Measurements from ENCODE around the gene FARS2.

Gene FARS2

DNA sequence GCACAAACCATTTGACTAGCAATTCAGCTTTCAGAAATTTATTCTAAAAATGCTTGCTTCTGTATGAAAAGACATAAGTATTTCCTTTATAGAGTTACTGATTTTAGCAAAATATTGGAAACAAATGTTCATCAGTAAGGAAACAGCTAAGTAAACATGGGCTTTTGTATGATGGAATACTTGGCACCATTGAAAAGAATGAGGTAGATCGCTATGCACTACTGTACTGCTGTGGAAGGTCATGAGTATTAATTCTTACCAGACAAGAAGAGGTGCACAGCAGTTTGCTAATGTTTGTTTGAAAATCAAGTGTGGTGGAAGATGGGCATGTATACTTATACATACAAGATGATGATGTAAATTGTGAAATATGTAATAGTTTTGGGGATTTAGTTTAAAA lies 73.0 kb downstream of the FARS2 start:
- TF ChIP-seq NFRKB (IDR thresholded peaks at IDR 0.05) (no peak), CTBP1 (IDR thresholded peaks at IDR 0.05; ENCODE audit: borderline replicate concordance) (no peak), SP1 (IDR thresholded peaks at IDR 0.05) (no peak), ELF4 (IDR thresholded peaks at IDR 0.05) (no peak), TARDBP (IDR thresholded peaks at IDR 0.05) (no peak), FOXM1 (IDR thresholded peaks at IDR 0.05; ENCODE audit: borderline replicate concordance) (no peak), ARNT (IDR thresholded peaks at IDR 0.05) (no peak), BHLHE40 (IDR thresholded peaks at IDR 0.05; ENCODE audit: borderline replicate concordance) (no peak), ZNF384 (IDR thresholded peaks at IDR 0.05) (no peak), LEF1 (IDR thresholded peaks at IDR 0.05; ENCODE audit: borderline replicate concordance) (no peak), L3MBTL2 (conservative IDR thresholded peaks at IDR 0.05) (no peak)
- TF ChIP-seq, protein P1, sequence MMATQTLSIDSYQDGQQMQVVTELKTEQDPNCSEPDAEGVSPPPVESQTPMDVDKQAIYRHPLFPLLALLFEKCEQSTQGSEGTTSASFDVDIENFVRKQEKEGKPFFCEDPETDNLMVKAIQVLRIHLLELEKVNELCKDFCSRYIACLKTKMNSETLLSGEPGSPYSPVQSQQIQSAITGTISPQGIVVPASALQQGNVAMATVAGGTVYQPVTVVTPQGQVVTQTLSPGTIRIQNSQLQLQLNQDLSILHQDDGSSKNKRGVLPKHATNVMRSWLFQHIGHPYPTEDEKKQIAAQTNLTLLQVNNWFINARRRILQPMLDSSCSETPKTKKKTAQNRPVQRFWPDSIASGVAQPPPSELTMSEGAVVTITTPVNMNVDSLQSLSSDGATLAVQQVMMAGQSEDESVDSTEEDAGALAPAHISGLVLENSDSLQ (IDR thresholded peaks at IDR 0.05) = no peak
- POLR2A ChIA-PET = no interaction called here
- CTCF ChIA-PET = no interaction called here
- no peak for DNase-seq (ENCODE audit: extremely low spot score)

DNA sequence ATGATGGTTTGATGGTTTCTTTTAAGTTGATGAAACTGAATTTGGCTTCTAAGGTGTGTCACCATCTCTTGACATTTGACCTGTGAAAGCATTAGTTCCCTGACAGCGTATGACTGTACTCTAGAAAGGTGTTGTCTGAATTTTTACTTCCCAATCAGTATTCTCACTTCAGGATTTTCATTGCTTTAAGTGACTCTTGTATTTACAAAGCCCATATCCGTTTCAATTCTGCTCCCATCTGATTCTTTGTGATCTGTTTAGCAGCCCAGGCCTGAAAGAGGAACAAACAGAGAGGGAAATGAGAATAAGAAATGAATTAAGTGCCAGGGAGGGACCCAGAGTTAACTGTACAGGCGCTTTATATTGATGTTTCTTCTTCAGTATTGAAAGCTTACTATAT lies 73.7 kb downstream of the FARS2 start:
- CTCF ChIA-PET = no interaction called here

DNA sequence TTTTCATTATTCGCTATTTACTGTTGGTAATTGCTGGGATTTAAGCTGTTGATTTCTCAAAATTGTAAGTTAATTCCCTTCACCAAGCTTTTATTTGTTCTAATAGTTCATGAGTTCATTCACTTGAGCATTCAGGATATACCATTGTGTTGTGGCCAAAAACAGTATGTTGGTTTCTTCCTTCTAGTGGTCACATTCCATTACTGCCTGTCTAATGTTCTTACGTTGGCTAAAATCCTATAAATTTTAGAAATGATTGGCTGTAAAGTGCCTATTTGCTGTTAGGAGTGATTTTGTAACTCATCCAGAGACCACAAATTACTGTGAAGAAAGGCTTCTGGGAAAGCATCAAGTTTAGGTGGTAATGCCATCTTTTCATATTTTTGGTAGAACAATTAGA lies 76.3 kb downstream of the FARS2 start:
- ChIA-PET CTCF (no interaction called here), POLR2A (no interaction called here)
- TF ChIP-seq TARDBP (IDR thresholded peaks at IDR 0.05) (no peak), L3MBTL2 (conservative IDR thresholded peaks at IDR 0.05) (no peak), BHLHE40 (IDR thresholded peaks at IDR 0.05; ENCODE audit: borderline replicate concordance) (no peak), SUZ12 (IDR thresholded peaks at IDR 0.05) (no peak), SP1 (IDR thresholded peaks at IDR 0.05) (no peak), FOXK2 (IDR thresholded peaks at IDR 0.05) (no peak)
- TF ChIP-seq, protein P1 (IDR thresholded peaks at IDR 0.05) = no peak
- DNase-seq (ENCODE audit: extremely low spot score) = no peak

More for the DNA sequence above, 73.7 kb downstream of the FARS2 start:
- POLR2A ChIA-PET = no interaction called here
- no peak for DNase-seq (ENCODE audit: extremely low spot score)
- TF ChIP-seq ZNF384 (IDR thresholded peaks at IDR 0.05) (no peak), BHLHE40 (IDR thresholded peaks at IDR 0.05; ENCODE audit: borderline replicate concordance) (no peak), LEF1 (IDR thresholded peaks at IDR 0.05; ENCODE audit: borderline replicate concordance) (no peak), NFRKB (IDR thresholded peaks at IDR 0.05) (no peak), CTBP1 (IDR thresholded peaks at IDR 0.05; ENCODE audit: borderline replicate concordance) (no peak), FOXK2 (IDR thresholded peaks at IDR 0.05) (no peak), SP1 (IDR thresholded peaks at IDR 0.05) (no peak), FOXM1 (IDR thresholded peaks at IDR 0.05; ENCODE audit: borderline replicate concordance) (no peak), L3MBTL2 (conservative IDR thresholded peaks at IDR 0.05) (no peak), HDGF (IDR thresholded peaks at IDR 0.05; ENCODE audit: borderline replicate concordance) (no peak), ELF4 (IDR thresholded peaks at IDR 0.05) (no peak), TARDBP (IDR thresholded peaks at IDR 0.05) (no peak), SUZ12 (IDR thresholded peaks at IDR 0.05) (no peak), FOXA1 (IDR thresholded peaks at IDR 0.05) (no peak), ARNT (IDR thresholded peaks at IDR 0.05) (no peak)
- TF ChIP-seq, protein P1 (IDR thresholded peaks at IDR 0.05) = no peak

DNA sequence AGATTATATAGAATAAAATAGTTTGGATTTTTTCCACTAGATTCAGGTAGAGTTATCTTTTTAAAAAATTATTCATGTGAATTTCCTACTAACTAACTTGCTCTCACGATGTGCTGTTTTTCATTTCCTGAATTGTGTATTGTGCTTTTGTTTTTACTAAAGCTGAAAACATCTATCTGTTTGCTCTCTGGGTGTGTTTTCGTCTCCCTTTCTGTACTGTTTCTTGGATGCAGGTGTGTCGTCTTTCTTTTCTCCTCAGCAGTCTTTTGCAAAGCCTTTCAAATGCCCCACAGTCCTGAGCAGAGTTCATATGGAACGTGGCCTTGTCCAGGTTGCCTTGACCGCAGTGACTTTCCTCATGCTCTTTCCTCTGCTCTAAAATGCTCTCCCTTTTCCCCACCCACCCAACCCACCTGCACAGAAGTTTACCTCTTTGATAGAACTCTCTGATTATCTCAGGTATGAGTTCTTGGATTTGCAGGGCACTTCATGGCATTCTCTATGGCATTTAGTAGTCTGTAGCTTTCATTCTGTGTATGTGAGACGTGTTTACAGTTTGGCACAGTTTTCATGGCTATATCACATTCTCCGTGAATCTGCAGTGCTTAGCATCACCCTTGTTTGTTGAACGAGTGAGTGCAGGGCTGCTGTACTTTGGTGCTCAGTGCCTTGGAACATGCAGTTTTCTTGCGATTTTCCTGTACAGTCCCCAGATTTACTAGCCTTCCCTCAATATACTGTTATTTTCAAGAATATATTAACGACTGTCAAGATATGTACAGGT lies 77.1 kb downstream of the FARS2 start:
- TF ChIP-seq ZNF384 (IDR thresholded peaks at IDR 0.05) (no peak), FOXK2 (IDR thresholded peaks at IDR 0.05) (no peak), FOXM1 (IDR thresholded peaks at IDR 0.05; ENCODE audit: borderline replicate concordance) (no peak), BHLHE40 (IDR thresholded peaks at IDR 0.05; ENCODE audit: borderline replicate concordance) (no peak), SUZ12 (IDR thresholded peaks at IDR 0.05) (no peak), FOXA1 (IDR thresholded peaks at IDR 0.05) (no peak), HDGF (IDR thresholded peaks at IDR 0.05; ENCODE audit: borderline replicate concordance) (no peak), CTBP1 (IDR thresholded peaks at IDR 0.05; ENCODE audit: borderline replicate concordance) (no peak), ELF4 (IDR thresholded peaks at IDR 0.05) (no peak), TARDBP (IDR thresholded peaks at IDR 0.05) (no peak), SP1 (IDR thresholded peaks at IDR 0.05) (no peak)
- TF ChIP-seq, protein P1 (IDR thresholded peaks at IDR 0.05) = no peak
- CTCF ChIA-PET = no interaction called here
- no peak for DNase-seq (ENCODE audit: extremely low spot score)
- POLR2A ChIA-PET = no interaction called here

DNA sequence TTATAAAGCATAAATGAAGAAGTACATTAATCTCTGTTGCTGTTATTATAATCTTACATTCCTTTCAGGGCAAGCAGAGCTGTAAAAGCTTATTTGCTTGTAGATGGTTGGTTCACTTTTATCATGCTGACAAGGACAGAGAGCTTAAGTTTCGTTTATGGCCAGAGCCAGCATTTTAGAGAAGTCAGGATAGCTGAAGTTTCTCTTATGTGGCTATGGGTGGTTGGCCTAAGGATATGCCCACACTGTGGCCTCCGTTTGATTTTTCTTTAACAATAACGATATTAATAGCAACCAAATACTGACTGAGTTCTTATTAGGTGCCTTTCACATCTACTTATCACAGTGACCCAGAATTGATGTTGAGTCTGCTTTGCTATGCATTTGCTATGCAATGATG lies 78.5 kb downstream of the FARS2 start:
- ChIA-PET CTCF (no interaction called here), POLR2A (no interaction called here)
- TF ChIP-seq HDGF (IDR thresholded peaks at IDR 0.05; ENCODE audit: borderline replicate concordance) (no peak), FOXK2 (IDR thresholded peaks at IDR 0.05) (no peak), TARDBP (IDR thresholded peaks at IDR 0.05) (no peak), FOXM1 (IDR thresholded peaks at IDR 0.05; ENCODE audit: borderline replicate concordance) (no peak), ELF4 (IDR thresholded peaks at IDR 0.05) (no peak), SUZ12 (IDR thresholded peaks at IDR 0.05) (no peak), L3MBTL2 (conservative IDR thresholded peaks at IDR 0.05) (no peak), ZNF384 (IDR thresholded peaks at IDR 0.05) (no peak), BHLHE40 (IDR thresholded peaks at IDR 0.05; ENCODE audit: borderline replicate concordance) (no peak), FOXA1 (IDR thresholded peaks at IDR 0.05) (no peak), SP1 (IDR thresholded peaks at IDR 0.05) (no peak)
- TF ChIP-seq, protein P1 (IDR thresholded peaks at IDR 0.05) = no peak
- DNase-seq (ENCODE audit: extremely low spot score) = no peak
